ENCODE measurements around the gene SYNE1.

DNA sequence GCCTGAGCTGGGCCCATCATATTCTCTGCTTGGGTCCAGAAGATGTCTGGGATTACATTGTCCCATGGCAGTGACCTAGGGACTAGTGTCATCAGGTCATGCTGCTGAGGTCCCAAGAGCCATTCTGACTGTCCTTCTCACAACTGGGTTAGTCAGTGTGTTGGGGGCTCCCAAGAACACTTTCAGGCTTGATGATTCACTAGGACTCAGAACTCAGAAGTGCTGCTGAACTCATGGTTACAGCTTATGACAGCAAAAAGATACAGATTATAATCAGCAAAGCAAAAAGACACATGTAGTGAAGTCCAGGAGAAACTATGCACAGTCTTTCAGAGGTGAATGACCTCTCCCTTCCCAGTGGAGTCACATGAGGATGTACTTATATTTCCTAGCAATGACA, 107.8 kb downstream of the SYNE1 start:
- TF ChIP-seq GATA2 (IDR thresholded peaks at IDR 0.05; ENCODE audit: low read depth, low read length), result no peak
- TF ChIP-seq GATA3 (IDR thresholded peaks at IDR 0.05; ENCODE audit: low read depth, low read length), result no peak

Measured in SH-SY5Y (cell line).